OCI-LY1 (cell line): ENCODE data around the gene GTF2E1.

Experiments used
- EZH2 ChIP-seq: fragments of 200-600 bp; sonication (generic), shearing (Covaris generic); IDR thresholded peaks from 2 replicates; pipeline ENCODE4 v1.8.0; 2017; ENCODE audit warnings: borderline replicate concordance, mixed run types, mild to moderate bottlenecking, antibody characterized with exemption, low read length, moderate library complexity, mixed read lengths
- TF ChIP-seq, protein P1 (sequence below): fragments of 200-600 bp; sonication (generic), shearing (Covaris generic); IDR thresholded peaks from 2 replicates; pipeline ENCODE4 v1.5.1; 2017; ENCODE audit warnings: mild to moderate bottlenecking, antibody characterized with exemption, low read length, moderate library complexity, mixed read lengths

GRCh38 chr3:120773932-120774331 lies 31.4 kb downstream of the GTF2E1 start:
- no peak for TF ChIP-seq EZH2
- TF ChIP-seq, protein P1, sequence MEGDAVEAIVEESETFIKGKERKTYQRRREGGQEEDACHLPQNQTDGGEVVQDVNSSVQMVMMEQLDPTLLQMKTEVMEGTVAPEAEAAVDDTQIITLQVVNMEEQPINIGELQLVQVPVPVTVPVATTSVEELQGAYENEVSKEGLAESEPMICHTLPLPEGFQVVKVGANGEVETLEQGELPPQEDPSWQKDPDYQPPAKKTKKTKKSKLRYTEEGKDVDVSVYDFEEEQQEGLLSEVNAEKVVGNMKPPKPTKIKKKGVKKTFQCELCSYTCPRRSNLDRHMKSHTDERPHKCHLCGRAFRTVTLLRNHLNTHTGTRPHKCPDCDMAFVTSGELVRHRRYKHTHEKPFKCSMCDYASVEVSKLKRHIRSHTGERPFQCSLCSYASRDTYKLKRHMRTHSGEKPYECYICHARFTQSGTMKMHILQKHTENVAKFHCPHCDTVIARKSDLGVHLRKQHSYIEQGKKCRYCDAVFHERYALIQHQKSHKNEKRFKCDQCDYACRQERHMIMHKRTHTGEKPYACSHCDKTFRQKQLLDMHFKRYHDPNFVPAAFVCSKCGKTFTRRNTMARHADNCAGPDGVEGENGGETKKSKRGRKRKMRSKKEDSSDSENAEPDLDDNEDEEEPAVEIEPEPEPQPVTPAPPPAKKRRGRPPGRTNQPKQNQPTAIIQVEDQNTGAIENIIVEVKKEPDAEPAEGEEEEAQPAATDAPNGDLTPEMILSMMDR, result no peak
